Fibroblast of villous mesenchyme (primary cell): Measurements from ENCODE around the gene TLCD3A. TPM values are rescaled to one million over a fixed set of nuclear protein-coding genes. Genes with fewer than 3 reads are reported as not detected.

Experiments used
- DNase-seq: peaks from one replicate; pipeline ENCODE4 v3.0.0-alpha.2; 2010; ENCODE audit warnings: low read depth
- H3K4me3 ChIP-seq: 2 replicates; pipeline ENCODE4 v1.5.1; 2011; ENCODE audit warnings: low read depth, mild to moderate bottlenecking, low read length
- CTCF ChIP-seq: IDR thresholded peaks from 2 replicates; pipeline ENCODE4 v1.5.1; 2012; ENCODE audit warnings: low read depth, mild to moderate bottlenecking, low read length; ENCODE audit not compliant: insufficient read depth
- total RNA-seq: library from RNA; depleted of rRNA; stranded (reverse); fragments of >200 nt; gene quantifications from 2 replicates; pipeline ENCODE4 v1.2.3, GENCODE V29; 2012

Gene TLCD3A
- total RNA-seq, 1 donor, result 32.4 TPM

- no peak for DNase-seq
- no peak for TF ChIP-seq CTCF
These were observed 33.1 kb upstream of the TLCD3A start for GRCh38 chr17:699345-699744.

GRCh38 chr17:700504-701094 lies 31.8 kb upstream of the TLCD3A start:
- DNase-seq, result peak; percentile 60
- peak; percentile 47 for TF ChIP-seq CTCF
- H3K4me3 ChIP-seq, result no peak overlapping the region

More at GRCh38 chr17:699345-699744, 33.1 kb upstream of the TLCD3A start:
- no peak overlapping the region for H3K4me3 ChIP-seq

- no peak overlapping the region for H3K4me3 ChIP-seq
- DNase-seq, result peak; percentile 37
- TF ChIP-seq CTCF, result no peak
These were observed 29.1 kb upstream of the TLCD3A start for GRCh38 chr17:703081-703875.

GRCh38 chr17:704111-704864 lies 28.1 kb upstream of the TLCD3A start:
- no peak overlapping the region for H3K4me3 ChIP-seq
- peak; percentile 26 for DNase-seq
- no peak for TF ChIP-seq CTCF

- DNase-seq, result no peak
- no peak for TF ChIP-seq CTCF
- no peak overlapping the region for H3K4me3 ChIP-seq
These were observed 27.4 kb upstream of the TLCD3A start for GRCh38 chr17:705011-705410.

GRCh38 chr17:705863-706262 lies 26.5 kb upstream of the TLCD3A start:
- no peak for TF ChIP-seq CTCF
- no peak overlapping the region for H3K4me3 ChIP-seq
- DNase-seq, result peak; percentile 79
